Measurements from ENCODE around the gene FAM25A.
"Not testable (repeated sequence)": the region's sequence is repeated elsewhere in the genome, so short reads cannot be mapped to it uniquely, and the experiment has no call there.

FAM25A gene

GRCh38 chr10:87014986-87015716 lies 4.9 kb upstream of the FAM25A start:
- not testable (repeated sequence) for DNase-seq

DNA sequence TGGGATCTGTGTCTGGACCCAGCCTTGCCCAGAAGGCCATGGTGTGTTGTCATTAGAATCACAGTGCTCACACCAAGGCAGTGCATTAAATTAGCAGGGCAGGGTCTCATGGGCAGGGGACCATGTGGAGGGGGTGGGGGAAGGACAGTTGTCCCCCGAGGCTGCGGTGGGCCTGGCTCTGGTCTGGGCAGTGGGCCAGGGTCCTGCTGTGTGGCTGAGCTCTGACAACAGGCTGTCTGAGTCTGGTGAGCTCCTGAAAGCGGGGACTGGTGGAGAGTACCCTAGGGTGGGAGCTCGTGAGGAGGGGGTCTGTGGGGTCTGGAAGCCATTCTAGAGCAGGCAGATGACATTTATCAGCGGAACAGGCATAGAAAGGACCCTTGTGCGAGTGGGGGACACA lies 2.0 kb upstream of the FAM25A start:
- not testable (repeated sequence) for DNase-seq

- DNase-seq = not testable (repeated sequence)
These were observed 1.0 kb upstream of the FAM25A start for GRCh38 chr10:87019066-87019465.

GRCh38 chr10:87019504-87019903 lies 590 bp upstream of the FAM25A start:
- not testable (repeated sequence) for DNase-seq

- DNase-seq = not testable (repeated sequence)
These were observed 5.3 kb downstream of the FAM25A start for GRCh38 chr10:87025285-87025958.

DNA sequence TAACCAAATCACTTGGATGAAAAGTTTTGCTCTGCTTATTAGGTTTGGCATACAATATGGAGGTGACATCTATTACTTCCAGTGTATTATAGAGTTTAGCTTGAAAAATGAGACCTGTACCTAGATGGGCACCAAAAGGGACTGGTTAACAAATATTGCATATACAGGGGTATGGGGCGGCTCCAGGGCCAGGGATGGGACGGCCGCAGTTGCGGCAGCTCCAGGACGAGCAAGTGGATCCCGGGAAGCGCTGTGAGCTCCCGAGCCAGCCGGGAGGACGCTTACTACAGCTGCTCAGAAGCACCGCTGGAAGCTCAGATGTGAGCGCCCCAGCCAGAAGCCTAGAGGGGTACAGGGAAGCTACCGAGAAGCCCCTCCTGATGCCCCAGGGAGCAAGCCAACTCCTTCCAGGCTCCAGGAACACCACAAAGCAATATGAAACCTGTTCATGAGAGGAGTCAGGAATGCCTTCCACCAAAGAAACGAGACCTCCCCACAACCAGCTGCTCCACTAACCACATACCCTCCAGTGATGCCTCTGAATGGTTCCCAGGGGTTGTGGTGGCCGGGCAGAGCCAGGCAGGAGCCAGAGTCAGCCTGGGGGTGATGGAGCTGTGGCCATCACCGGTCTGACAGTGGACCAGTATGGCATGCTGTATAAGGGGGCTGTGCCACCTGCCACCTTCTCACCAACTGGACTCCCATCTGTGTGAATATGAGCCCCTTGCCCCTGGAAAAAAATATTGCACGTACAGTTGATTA lies 6.8 kb downstream of the FAM25A start:
- not testable (repeated sequence) for DNase-seq

- not testable (repeated sequence) for DNase-seq
These were observed 10.3 kb downstream of the FAM25A start for GRCh38 chr10:87030419-87030818.

- no peak for DNase-seq
These were observed 11.0 kb downstream of the FAM25A start for GRCh38 chr10:87030912-87031635.

GRCh38 chr10:87036623-87037022 lies 16.5 kb downstream of the FAM25A start:
- DNase-seq = no peak

GRCh38 chr10:87038286-87038717 lies 18.2 kb downstream of the FAM25A start:
- no peak for DNase-seq

DNA sequence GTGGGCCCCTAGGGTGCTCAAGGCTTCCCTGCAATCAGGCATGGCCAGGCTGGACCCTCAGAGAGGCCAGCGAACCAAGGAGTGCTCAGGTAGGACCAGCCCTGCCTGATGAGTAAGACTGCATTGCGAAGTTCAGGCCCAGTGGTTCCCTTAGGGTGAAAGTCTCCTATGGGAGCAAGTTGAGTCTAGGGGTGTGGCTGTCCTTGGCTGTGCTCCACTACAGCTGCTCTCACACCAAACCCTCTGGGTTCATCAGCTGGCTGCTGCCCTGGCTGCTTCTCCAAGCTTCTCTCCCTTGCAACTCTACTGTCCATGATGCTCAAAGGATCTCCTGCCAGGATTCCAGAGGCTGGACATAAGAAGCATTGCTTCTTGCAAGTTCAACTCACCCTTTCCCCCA lies 18.7 kb downstream of the FAM25A start:
- DNase-seq = no peak

DNA sequence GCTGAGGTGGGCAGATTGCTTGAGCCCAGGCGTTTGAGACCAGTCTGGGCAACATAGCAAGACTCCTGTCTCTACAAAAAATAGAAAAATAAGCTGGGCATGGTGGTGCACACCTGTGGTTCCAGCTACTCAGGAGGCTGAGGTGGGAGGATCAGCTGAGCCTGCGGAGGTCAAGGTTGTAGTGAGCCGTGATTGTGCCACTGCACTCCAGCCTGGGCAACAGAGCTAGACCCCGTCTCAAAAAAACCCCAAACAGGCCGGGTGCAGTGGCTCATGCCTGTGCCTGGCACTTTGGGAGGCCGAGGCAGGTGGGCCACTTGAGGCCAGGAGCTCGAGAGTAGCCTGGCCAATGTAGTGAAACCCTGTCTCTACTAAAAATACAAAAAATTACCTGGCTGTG lies 23.5 kb downstream of the FAM25A start:
- not testable (repeated sequence) for DNase-seq

DNA sequence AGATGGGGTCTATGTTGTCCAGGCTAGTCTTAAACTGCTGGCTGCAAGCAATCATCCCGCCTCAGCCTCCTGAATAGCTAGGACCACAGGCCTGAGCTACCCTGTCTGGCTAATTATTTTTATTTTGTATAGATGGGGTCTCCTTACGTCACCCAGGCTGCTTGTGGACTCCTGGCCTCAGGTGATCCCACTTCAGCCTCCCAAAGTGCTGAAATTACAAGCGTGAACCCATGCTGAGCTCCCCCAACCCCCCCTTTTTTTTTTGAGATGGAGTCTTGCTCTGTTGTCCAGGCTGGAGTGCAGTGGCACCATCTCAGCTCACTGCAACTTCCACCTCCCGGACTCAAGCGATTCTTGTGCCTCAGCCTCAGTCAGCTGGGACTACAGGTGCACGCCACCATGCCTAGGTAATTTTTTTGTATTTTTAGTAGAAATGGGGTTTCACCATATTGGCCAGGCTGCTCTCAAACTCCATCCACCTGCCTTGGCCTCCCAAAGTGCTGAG lies 25.4 kb downstream of the FAM25A start:
- DNase-seq = no peak

DNA sequence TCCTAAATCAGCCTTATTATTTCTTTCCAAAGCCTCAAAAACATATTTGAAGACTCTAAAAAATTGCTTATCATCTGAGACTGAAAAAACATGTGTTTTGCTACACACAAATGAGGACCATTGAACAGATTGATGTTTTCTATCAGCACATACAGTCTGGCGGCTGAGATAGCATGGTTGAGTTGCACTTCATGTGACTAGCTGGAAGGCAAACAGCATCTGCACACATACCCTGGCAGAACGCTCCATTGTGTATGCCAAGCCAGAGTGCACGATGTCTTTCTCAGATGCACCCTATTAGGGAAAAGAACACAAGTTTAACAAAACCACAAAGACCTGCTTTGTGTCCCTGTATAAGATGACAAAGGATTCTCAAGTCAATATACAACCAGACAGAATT lies 33.0 kb downstream of the FAM25A start:
- DNase-seq = no peak

- no peak for DNase-seq
These were observed 33.6 kb downstream of the FAM25A start for GRCh38 chr10:87053577-87054181.

DNA sequence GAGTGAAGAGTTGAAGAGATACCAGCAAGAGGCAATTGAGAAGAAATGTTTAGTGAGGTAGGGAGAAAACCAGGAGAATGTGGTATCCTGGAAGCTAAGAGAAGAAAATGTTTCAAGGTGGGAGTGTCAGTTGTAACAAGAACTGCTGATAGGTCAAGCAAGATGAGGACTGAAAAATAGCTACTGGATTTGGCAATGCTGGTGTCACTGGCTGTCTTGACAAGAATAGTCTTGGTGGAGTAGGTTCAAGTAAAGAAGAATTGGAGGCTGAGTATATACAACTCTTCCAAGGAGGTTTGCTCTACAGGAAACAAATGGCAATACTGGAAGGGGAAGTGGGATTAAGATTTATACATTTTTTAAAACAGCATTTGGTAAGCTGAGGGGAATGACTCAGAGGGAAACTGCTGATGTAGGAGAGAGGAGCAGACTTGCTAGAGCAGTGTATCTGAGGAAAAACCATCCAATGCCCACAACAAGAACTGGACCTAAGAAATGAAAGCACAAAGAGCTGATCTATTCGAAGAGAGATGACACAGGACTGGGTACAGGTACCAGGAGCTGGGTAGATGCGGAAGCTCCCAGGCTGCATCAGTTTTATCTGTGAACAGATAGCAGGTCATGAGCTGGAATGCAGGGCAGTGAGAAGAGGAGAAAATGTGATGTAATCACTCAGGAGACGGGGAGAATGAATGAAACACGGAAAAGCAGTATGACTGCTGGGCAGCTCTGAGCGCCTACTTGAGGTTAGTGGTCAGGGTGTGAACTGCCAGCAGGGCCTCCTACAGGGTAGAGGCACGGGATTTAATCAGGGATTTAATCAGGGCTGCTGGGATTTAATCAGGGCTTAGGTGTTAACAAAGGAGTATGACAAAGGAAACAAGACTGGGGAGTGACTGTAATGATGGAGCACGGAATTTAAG lies 34.5 kb downstream of the FAM25A start:
- no peak for DNase-seq

DNA sequence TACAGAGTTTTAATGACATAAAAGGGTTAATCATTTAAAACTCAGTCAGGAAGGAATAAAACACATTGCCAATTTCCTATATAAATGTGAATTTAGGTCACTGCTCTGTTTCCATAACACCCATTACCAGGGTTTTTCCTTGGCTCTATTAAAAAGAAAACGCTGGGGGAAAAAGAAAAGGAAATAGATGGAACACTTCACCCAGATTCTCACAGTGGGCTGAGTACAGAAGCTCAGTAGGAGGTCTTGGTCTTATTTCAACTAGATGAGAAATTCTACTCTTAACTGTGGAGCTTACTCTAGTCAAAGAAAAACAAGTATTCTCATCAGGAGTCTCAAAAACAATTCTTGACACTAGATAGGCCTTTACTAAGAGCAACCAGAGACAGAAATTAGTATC lies 38.1 kb downstream of the FAM25A start:
- no peak for DNase-seq

GRCh38 chr10:87059401-87059800 lies 39.3 kb downstream of the FAM25A start:
- DNase-seq = no peak

DNA sequence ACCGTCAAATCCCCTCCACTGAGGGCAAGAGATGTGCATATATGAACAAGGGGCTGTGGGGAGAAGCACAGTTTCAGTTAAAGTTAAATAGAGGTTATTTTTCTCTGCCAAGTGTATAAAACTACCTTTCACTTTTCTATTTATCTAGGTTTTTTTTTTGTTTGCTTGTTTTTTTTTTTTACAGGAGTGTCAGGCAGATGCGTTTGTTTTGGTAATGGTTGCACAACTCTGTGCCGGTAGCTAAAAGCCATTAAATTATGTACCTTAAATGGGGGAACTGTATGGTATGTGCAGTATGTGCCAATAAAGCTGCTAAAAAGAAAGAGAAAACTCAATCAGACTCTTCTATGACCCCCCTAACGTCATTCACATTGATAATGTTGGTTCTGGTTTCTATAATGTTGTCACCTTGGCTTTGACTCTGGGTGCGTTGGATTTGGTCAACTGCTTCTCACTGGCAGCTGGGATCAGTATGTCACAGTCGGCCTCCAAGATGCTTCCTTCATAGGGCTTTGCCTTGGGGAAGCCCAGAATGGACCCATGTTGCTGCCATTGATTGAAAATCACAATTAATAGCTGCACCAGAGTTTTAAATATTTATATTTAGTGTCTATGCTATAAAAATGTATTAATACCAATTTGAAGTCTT lies 40.3 kb downstream of the FAM25A start:
- DNase-seq = no peak

DNA sequence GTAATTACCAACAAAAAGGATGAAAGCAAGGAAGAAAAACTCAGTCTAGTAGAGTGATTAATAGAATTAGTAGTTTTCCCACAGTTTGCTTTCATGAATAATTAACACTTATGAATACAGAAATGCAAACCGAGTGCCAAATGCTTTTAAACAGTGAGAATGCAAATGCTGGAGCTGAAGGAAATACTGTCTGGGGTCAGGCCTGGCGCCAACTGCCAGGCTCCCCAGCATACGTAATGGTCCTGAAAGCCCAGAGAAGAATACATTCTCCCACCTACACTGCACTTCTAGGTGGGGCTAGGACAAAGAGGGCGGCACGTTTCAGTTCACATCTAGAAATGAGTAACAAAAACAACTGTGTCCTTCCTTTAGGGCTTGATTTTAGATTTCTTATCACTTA lies 44.6 kb downstream of the FAM25A start:
- no peak for DNase-seq

DNA sequence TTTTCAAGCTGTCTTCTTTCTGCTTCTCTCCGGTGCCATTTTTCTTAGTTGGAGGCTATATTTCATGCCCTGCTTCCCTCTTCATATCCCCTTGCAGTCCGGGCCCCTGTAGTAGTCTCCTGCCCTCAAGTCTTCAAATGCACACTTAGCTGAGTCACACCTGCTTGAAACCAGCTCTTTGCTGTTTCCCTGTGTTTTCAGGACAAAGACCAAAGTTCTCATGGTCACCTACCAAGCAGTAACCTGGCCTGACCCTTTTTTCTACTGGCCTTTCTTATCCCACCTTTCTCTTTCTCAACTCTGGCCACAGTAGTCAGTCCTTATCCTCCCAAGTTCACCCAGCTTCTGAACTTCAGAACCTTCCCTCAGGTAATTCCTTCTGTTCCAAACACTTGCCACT lies 46.1 kb downstream of the FAM25A start:
- no peak for DNase-seq

All from NCI-H1436 treated with DMSO at 0.1 percent for 48 hours (cell line).